Endothelial cell of umbilical vein (primary cell): ENCODE data around the gene COG5. TPM values are rescaled to one million over a fixed set of nuclear protein-coding genes. Genes with fewer than 3 reads are reported as not detected.

Source experiments
- BruUV-seq: library from RNA; stranded (reverse); fragments of 400-500 nt; replicated peaks from 2 replicates; lab custom pipeline; 2021; lab: Mats Ljungman, UMichigan
- CTCF ChIA-PET: fragments of 300-600, 350-600 bp; sonication (Branson Sonifier 250); formaldehyde crosslinking; loops from one replicate; lab custom pipeline; 2021; ENCODE audit warnings: antibody characterized with exemption, inconsistent platforms; lab: Charles Lee
- POLR2A ChIA-PET: fragments of 300-600, 350-600 bp; sonication (Branson Sonifier 250); formaldehyde crosslinking; loops from one replicate; lab custom pipeline; 2021; ENCODE audit warnings: antibody characterized with exemption, inconsistent platforms; lab: Charles Lee
- DNase-seq: peaks from one replicate; pipeline ENCODE4 v3.0.0-alpha.2; 2011; ENCODE audit warnings: low read depth, low spot score
- FAIRE-seq: peaks from 2 replicates; lab custom pipeline; 2011; peaks lifted over from hg19 to GRCh38; lab: Jason Lieb, UNC
- H2AFZ ChIP-seq: 2 replicates; pipeline ENCODE4 v1.6.0; 2012; ENCODE audit warnings: low read depth, low read length, control low read depth, inconsistent platforms
- H3K27ac ChIP-seq: 2 replicates; pipeline ENCODE4 v1.5.1; 2011; ENCODE audit warnings: low read depth, mild to moderate bottlenecking, control low read depth, low read length, moderate library complexity; ENCODE audit not compliant: insufficient read depth
- H3K27me3 ChIP-seq, 2 experiments: 2 replicates each; pipeline versions ENCODE4 v1.6.0 to v1.6.1; 2011; ENCODE audit warnings: low read length in 2 of 2, mixed read lengths in 1 of 2; ENCODE audit not compliant: control insufficient read depth in 2 of 2, insufficient read depth in 2 of 2
- H3K36me3 ChIP-seq, 2 experiments: 2 replicates in 1 of 2; 3 replicates in 1 of 2; pipeline ENCODE4 v1.5.1; 2011; ENCODE audit warnings: low read length in 2 of 2, mild to moderate bottlenecking in 1 of 2, moderate library complexity in 1 of 2; ENCODE audit not compliant: control insufficient read depth in 2 of 2, insufficient read depth in 2 of 2; ENCODE audit errors: extremely low read depth in 1 of 2
- H3K4me1 ChIP-seq: 3 replicates; pipeline ENCODE4 v1.5.1; 2011; ENCODE audit warnings: mild to moderate bottlenecking, low read length; ENCODE audit not compliant: control insufficient read depth, insufficient read depth; ENCODE audit errors: extremely low read depth
- H3K4me2 ChIP-seq: 2 replicates; pipeline ENCODE4 v1.6.1; 2011; ENCODE audit warnings: low read length, control low read depth, mixed read lengths; ENCODE audit not compliant: insufficient read depth
- H3K4me3 ChIP-seq, 3 experiments: fragments of 200-600 bp in 1 of 3; sonication (generic), shearing (Covaris generic) in 1 of 3; replicated peaks in 1 of 3; 2 replicates each; pipeline ENCODE4 v1.5.1; 2011 to 2016; ENCODE audit warnings: control low read depth in 3 of 3, low read length in 3 of 3, mild to moderate bottlenecking in 2 of 3, inconsistent platforms in 1 of 3, low read depth in 1 of 3, moderate library complexity in 1 of 3; ENCODE audit not compliant: insufficient read depth in 1 of 3
- H3K79me2 ChIP-seq: 2 replicates; pipeline ENCODE4 v1.6.0; 2012; ENCODE audit warnings: low read length, inconsistent platforms; ENCODE audit not compliant: control insufficient read depth, insufficient read depth
- H3K9ac ChIP-seq: replicated peaks from 2 replicates; pipeline ENCODE3; 2011; ENCODE audit warnings: low read length, control low read depth; ENCODE audit not compliant: insufficient read depth; ENCODE audit errors: extremely low read depth
- H3K9me1 ChIP-seq: replicated peaks from 3 replicates; pipeline ENCODE4 v1.6.0; 2011; ENCODE audit warnings: mild to moderate bottlenecking, low read length; ENCODE audit not compliant: control insufficient read depth, insufficient read depth; ENCODE audit errors: extremely low read depth
- H3K9me3 ChIP-seq: replicated peaks from 2 replicates; pipeline ENCODE4 v1.5.1; 2012; ENCODE audit warnings: low read length, inconsistent platforms; ENCODE audit not compliant: control insufficient read depth, insufficient read depth
- H4K20me1 ChIP-seq: replicated peaks from 2 replicates; pipeline ENCODE3; 2011; ENCODE audit warnings: mild to moderate bottlenecking, low read length; ENCODE audit not compliant: control insufficient read depth, insufficient read depth; ENCODE audit errors: extremely low read depth
- CTCF ChIP-seq, 2 donors: IDR thresholded peaks; 1 replicate in 1 of 2; 2 replicates in 1 of 2; pipeline ENCODE4 v1.5.1; 2011; ENCODE audit warnings: low read length in 2 of 2, mild to moderate bottlenecking in 2 of 2, moderate library complexity in 2 of 2, control low read depth in 1 of 2, inconsistent platforms in 1 of 2, low read depth in 1 of 2; ENCODE audit not compliant: insufficient read depth in 1 of 2; ENCODE audit errors: extremely low read depth in 1 of 2
- EZH2 ChIP-seq: IDR thresholded peaks from 2 replicates; pipeline ENCODE4 v1.6.1; 2012; ENCODE audit warnings: borderline replicate concordance, low read depth, mild to moderate bottlenecking, moderate library complexity, low read length, inconsistent platforms; ENCODE audit not compliant: severe bottlenecking
- FOS ChIP-seq: IDR thresholded peaks from 2 replicates; pipeline ENCODE4 v1.6.1; 2011; ENCODE audit warnings: mild to moderate bottlenecking, low read length, moderate library complexity, borderline replicate concordance; ENCODE audit not compliant: insufficient read depth
- GATA2 ChIP-seq: IDR thresholded peaks from 2 replicates; pipeline ENCODE4 v1.7.0; 2011; ENCODE audit warnings: low read depth, mild to moderate bottlenecking, moderate library complexity, mixed read lengths, low read length; ENCODE audit not compliant: insufficient read length, insufficient read depth
- JUN ChIP-seq: IDR thresholded peaks from 2 replicates; pipeline ENCODE4 v1.6.1; 2011; ENCODE audit warnings: borderline replicate concordance, low read depth; ENCODE audit not compliant: insufficient read length, insufficient read depth
- MYC ChIP-seq: IDR thresholded peaks from one replicate; pipeline ENCODE4 v1.6.1; 2011; ENCODE audit warnings: mild to moderate bottlenecking, low read depth, low read length
- POLR2A ChIP-seq: IDR thresholded peaks from 2 replicates; pipeline ENCODE4 v1.6.1; 2012; ENCODE audit warnings: low read depth, mild to moderate bottlenecking, control low read depth, low read length
- POLR2AphosphoS5 ChIP-seq: IDR thresholded peaks from 2 replicates; pipeline ENCODE4 v1.6.1; 2012; ENCODE audit warnings: low read depth, mild to moderate bottlenecking, control low read depth, low read length, moderate library complexity; ENCODE audit not compliant: insufficient read depth
- dilution Hi-C: fragments of 300-500 bp; cut with MboI; formaldehyde crosslinking; loops from one replicate; pipeline ENCODE4 v1.15.0; 2019; ENCODE audit warnings: low sequenced_read_pairs; ENCODE audit not compliant: extremely low pct_ligation_motif_present
- intact Hi-C: fragments of 100-400 bp; cut with micrococcal nuclease; formaldehyde crosslinking; loops from one replicate; pipeline ENCODE4 v1.10.0; 2022
- polyA plus RNA-seq, 4 experiments: library from polyadenylated mRNA; depleted of rRNA in 3 of 4; stranded (reverse) in 3 of 4; unstranded in 1 of 4; fragments of >200 nt; gene quantifications; 2 replicates each; pipeline versions ENCODE4 v1.2.1 to v1.2.3, GENCODE V29; 2011 to 2012; ENCODE audit warnings: missing spikeins in 1 of 4
- total RNA-seq: library from RNA; stranded (reverse); gene quantifications from 2 replicates; pipeline ENCODE4 v1.2.3, GENCODE V29; 2021
- TF ChIP-seq, protein P1 (sequence below): IDR thresholded peaks from 2 replicates; pipeline ENCODE4 v1.6.1; 2011; ENCODE audit not compliant: insufficient read depth, insufficient read length

The COG5 gene
- total and polyA plus RNA-seq, 2 donors (not counting 3 experiments of a cell fraction or from before 2014, with no cell fraction given) = 18.8 to 45.3 TPM

- Histone ChIP-seq H3K27ac (peak overlapping the region; percentile 92), H3K4me1 (peaks cover 31% of the 10 kb centered on the region), H4K20me1 (peaks cover 9% of the 10 kb centered on the region), H3K4me3 (peak overlapping the region; percentile 81 to 97 (median 93)), H3K79me2 (peaks cover 44% of the 10 kb centered on the region), H3K9ac (peak overlapping the region; percentile 93), H3K36me3 (no peaks in the 10 kb centered on the region), H3K9me1 (no peaks in the 10 kb centered on the region), H3K9me3 (no peaks in the 10 kb centered on the region), H3K4me2 (peak overlapping the region; percentile 91), H2AFZ (peak overlapping the region; percentile 44), H3K27me3 (no peaks in the 10 kb centered on the region)
- intact Hi-C loops (loop anchor here (1.0 to 10.0 kb wide), 4 partner anchors 222 to 635 kb away; no protein-coding TSS in a partner anchor), dilution Hi-C loops (no loop called here)
- BruUV-seq = no TSS peak
- ChIA-PET CTCF (interaction anchor here (0.7 to 3.1 kb wide), 14 partner anchors 11 to 993 kb away, joined by 3 to 21 read pairs (median 4); no protein-coding TSS in a partner anchor), POLR2A (interaction anchor here (0.5 to 1.7 kb wide), 15 partner anchors 8 to 707 kb away, joined by 3 to 13 read pairs (median 5); no protein-coding TSS in a partner anchor)
- DNase-seq (peak; percentile 98), FAIRE-seq (peak; percentile 81)
- TF ChIP-seq POLR2A (peak; percentile 72), POLR2AphosphoS5 (peak; percentile 80), GATA2 (no peak), EZH2 (no peak), CTCF (IDR thresholded peaks at IDR 0.05; ENCODE audit: extremely low read depth in 1 of 2, insufficient read depth in 1 of 2, low read depth in 1 of 2, low read length in 2 of 2) (peak in 1 of 2 donors; percentile 16), MYC (peak; percentile 81), JUN (no peak), FOS (no peak)
- TF ChIP-seq, protein P1, sequence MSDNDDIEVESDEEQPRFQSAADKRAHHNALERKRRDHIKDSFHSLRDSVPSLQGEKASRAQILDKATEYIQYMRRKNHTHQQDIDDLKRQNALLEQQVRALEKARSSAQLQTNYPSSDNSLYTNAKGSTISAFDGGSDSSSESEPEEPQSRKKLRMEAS = peak; percentile 85
These were observed 394.3 kb downstream of the COG5 start for GRCh38 chr7:107169120-107170050.
